ENCODE results near the gene ATRIP.

DNA sequence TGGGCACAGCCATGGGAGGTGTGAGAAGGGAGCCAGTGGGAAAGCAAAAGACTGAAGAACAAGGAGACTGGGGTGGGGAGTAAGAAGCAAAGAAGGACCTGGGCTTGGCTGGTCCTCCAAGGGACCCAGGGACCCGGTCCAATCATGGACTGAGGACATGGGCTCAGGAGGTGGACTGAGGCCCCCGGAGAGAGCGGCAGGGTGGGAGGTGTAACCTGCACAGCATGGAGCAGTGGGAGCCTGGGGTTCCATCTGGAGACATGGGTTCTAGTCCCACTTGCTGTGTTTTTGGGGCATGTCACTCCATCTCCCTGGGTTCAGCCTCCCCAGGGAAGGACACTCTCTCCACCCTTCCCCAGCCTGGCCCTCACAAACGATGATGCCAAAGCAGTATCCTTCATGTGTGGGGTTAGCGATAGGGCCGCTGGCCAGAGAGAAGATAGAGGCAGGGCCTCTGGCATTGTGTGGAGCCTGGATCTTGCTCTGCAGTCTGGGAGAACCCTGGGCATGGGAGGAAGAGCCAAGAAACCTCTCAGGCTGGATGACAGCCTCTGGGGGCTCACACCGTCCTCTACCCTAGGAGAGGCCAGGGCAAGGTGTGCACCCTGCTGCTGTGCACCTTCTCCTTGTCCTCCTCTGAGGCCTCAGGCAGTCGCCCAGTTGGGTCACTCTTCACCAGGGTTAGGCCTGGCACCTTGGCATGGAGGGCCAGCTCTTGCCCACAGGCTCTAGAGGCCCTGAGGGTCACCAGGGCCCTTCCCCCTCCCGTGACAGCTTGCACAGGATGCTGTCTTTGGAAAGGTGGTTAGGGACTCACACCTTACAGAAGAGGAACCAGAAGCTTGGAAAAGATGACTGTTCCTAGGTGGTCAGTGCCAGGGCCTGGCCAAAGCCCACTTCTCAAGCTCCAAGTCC is 48.5 kb upstream of the ATRIP start:
- TF ChIP-seq EZH2 (IDR thresholded peaks at IDR 0.05) = no peak
- TF ChIP-seq, protein P1, sequence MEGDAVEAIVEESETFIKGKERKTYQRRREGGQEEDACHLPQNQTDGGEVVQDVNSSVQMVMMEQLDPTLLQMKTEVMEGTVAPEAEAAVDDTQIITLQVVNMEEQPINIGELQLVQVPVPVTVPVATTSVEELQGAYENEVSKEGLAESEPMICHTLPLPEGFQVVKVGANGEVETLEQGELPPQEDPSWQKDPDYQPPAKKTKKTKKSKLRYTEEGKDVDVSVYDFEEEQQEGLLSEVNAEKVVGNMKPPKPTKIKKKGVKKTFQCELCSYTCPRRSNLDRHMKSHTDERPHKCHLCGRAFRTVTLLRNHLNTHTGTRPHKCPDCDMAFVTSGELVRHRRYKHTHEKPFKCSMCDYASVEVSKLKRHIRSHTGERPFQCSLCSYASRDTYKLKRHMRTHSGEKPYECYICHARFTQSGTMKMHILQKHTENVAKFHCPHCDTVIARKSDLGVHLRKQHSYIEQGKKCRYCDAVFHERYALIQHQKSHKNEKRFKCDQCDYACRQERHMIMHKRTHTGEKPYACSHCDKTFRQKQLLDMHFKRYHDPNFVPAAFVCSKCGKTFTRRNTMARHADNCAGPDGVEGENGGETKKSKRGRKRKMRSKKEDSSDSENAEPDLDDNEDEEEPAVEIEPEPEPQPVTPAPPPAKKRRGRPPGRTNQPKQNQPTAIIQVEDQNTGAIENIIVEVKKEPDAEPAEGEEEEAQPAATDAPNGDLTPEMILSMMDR (IDR thresholded peaks at IDR 0.05) = no peak
- no peak for TF ChIP-seq EZH2phosphoT487 (IDR thresholded peaks at IDR 0.05)
